HepG2 (cell line): ENCODE results near the gene PODXL2. TPM values are rescaled to one million over a fixed set of nuclear protein-coding genes. Genes with fewer than 3 reads are reported as not detected.
A peak's percentile ranks its signal among the peaks of the same experiment; 100 is the strongest.

Experiments
- ATAC-seq: fragments of 200-7000 bp; cut with Tn5 transposase; 3 replicates; pipeline ENCODE4 v1.9.1; 2020; ENCODE audit warnings: mild to moderate bottlenecking, moderate library complexity
- BruUV-seq: library from RNA; stranded (reverse); fragments of 400-500 nt; replicated peaks from 2 replicates; lab custom pipeline; 2021; lab: Mats Ljungman, UMichigan
- CTCF ChIA-PET: fragments of 300-600 bp; formaldehyde crosslinking; extraction: SDS; loops from one replicate; lab custom pipeline; 2021; ENCODE audit warnings: low total read pairs, inconsistent platforms, low intra/inter-chr PET ratio; lab: Yijun Ruan, JAX
- POLR2A ChIA-PET: fragments of 350-600 bp; sonication (Branson Sonifier 250); formaldehyde crosslinking; loops from one replicate; lab custom pipeline; 2020; ENCODE audit warnings: antibody characterized with exemption, inconsistent platforms; lab: Yijun Ruan, JAX
- DNase-seq: peaks from one replicate; pipeline ENCODE4 v3.0.0-alpha.2; 2015; ENCODE audit warnings: low spot score
- FAIRE-seq: peaks from 3 replicates; lab custom pipeline; 2011; peaks lifted over from hg19 to GRCh38; lab: Jason Lieb, UNC
- H2AFZ ChIP-seq: one replicate; pipeline ENCODE4 v1.6.1; 2011; ENCODE audit warnings: low read length, inconsistent platforms
- H3K27ac ChIP-seq: fragments of 300-600 bp; 3 replicates; pipeline ENCODE4 v1.8.0; 2011; ENCODE audit warnings: mixed run types, mild to moderate bottlenecking, mixed read lengths, low read length, inconsistent platforms; ENCODE audit not compliant: insufficient read depth; ENCODE audit errors: extremely low read length
- H3K27me3 ChIP-seq, 2 experiments: fragments of 200-600 bp in 1 of 2; 2 replicates in 1 of 2; 3 replicates in 1 of 2; pipeline versions ENCODE4 v1.6.0 to v1.8.0; 2011; ENCODE audit warnings: low read length in 2 of 2, mild to moderate bottlenecking in 2 of 2, moderate library complexity in 2 of 2, inconsistent platforms in 1 of 2; ENCODE audit not compliant: insufficient read depth in 2 of 2, control insufficient read depth in 1 of 2
- H3K36me3 ChIP-seq, 2 experiments: fragments of 200-600 bp in 1 of 2; replicated peaks in 1 of 2; 2 replicates in 1 of 2; 3 replicates in 1 of 2; pipeline versions ENCODE4 v1.5.1 to v1.8.0; 2011; ENCODE audit warnings: low read length in 2 of 2, inconsistent platforms in 1 of 2; ENCODE audit not compliant: insufficient read depth in 2 of 2, control insufficient read depth in 1 of 2
- H3K4me1 ChIP-seq: 2 replicates; pipeline ENCODE4 v1.5.1; 2012; ENCODE audit warnings: low read length, inconsistent platforms; ENCODE audit not compliant: insufficient read depth
- H3K4me2 ChIP-seq: 2 replicates; pipeline ENCODE4 v1.6.0; 2011; ENCODE audit warnings: low read depth, low read length, inconsistent platforms
- H3K4me3 ChIP-seq, 3 experiments: fragments of 200-600 bp in 1 of 3; sonication (generic), shearing (Covaris generic) in 1 of 3; replicated peaks in 1 of 3; 2 replicates each; pipeline ENCODE4 v1.5.1; 2011 to 2016; ENCODE audit warnings: low read length in 3 of 3, inconsistent platforms in 2 of 3, low read depth in 2 of 3, mild to moderate bottlenecking in 2 of 3, control low read depth in 1 of 3, mixed read lengths in 1 of 3; ENCODE audit not compliant: insufficient read depth in 1 of 3
- H3K79me2 ChIP-seq: one replicate; pipeline ENCODE4 v1.6.1; 2011; ENCODE audit warnings: low read length, inconsistent platforms; ENCODE audit not compliant: insufficient read depth
- H3K9ac ChIP-seq: 2 replicates; pipeline ENCODE4 v1.6.0; 2011; ENCODE audit warnings: mild to moderate bottlenecking, low read depth, low read length, inconsistent platforms; ENCODE audit not compliant: insufficient read depth
- H3K9me3 ChIP-seq: 2 replicates; pipeline ENCODE4 v1.5.1; 2012; ENCODE audit warnings: mild to moderate bottlenecking, low read length
- H4K20me1 ChIP-seq: 2 replicates; pipeline ENCODE4 v1.6.0; 2011; ENCODE audit warnings: inconsistent platforms, mild to moderate bottlenecking, low read length, moderate library complexity; ENCODE audit not compliant: insufficient read depth
- CBX2 ChIP-seq, 2 experiments: fragments of 200-600 bp in 1 of 2; sonication (generic); formaldehyde crosslinking in 1 of 2; IDR thresholded peaks; 2 replicates each; pipeline versions ENCODE4 v1.7.0 to v1.8.1; 2018 to 2022; ENCODE audit warnings: low read depth in 2 of 2, low read length in 1 of 2, mild to moderate bottlenecking in 1 of 2, missing genetic modification reagents in 1 of 2
- FOXO4 ChIP-seq: sonication (generic); formaldehyde crosslinking; conservative IDR thresholded peaks from 2 replicates; pipeline ENCODE4 v1.8.1; 2023; ENCODE audit warnings: missing genetic modification reagents
- FUBP1 ChIP-seq: sonication (generic); formaldehyde crosslinking; IDR thresholded peaks from 2 replicates; pipeline ENCODE4 v1.5.1; 2020; ENCODE audit warnings: missing genetic modification reagents, mild to moderate bottlenecking, borderline replicate concordance
- MBD4 ChIP-seq: IDR thresholded peaks from 2 replicates; pipeline ENCODE4 v1.6.1; 2012; ENCODE audit warnings: low read length, inconsistent platforms, borderline replicate concordance
- PRMT3 ChIP-seq: sonication (generic); formaldehyde crosslinking; IDR thresholded peaks from 2 replicates; pipeline ENCODE4 v1.8.1; 2022; ENCODE audit warnings: low read depth, mild to moderate bottlenecking, moderate library complexity, missing genetic modification reagents, borderline replicate concordance
- ZNF274 ChIP-seq: sonication (generic); formaldehyde crosslinking; IDR thresholded peaks from 2 replicates; pipeline ENCODE4 v1.5.1; 2020; ENCODE audit warnings: mild to moderate bottlenecking, missing genetic modification reagents
- ZNF276 ChIP-seq: sonication (generic); formaldehyde crosslinking; IDR thresholded peaks from 2 replicates; pipeline ENCODE4 v1.4.0; 2020; ENCODE audit warnings: mild to moderate bottlenecking, low read depth, missing genetic modification reagents
- ZNF552 ChIP-seq: sonication (generic); formaldehyde crosslinking; IDR thresholded peaks from 2 replicates; pipeline ENCODE4 v1.9.0; 2022; ENCODE audit warnings: missing genetic modification reagents, mild to moderate bottlenecking, borderline replicate concordance
- ZNF768 ChIP-seq: sonication (generic); formaldehyde crosslinking; IDR thresholded peaks from 2 replicates; pipeline ENCODE4 v1.4.0; 2020; ENCODE audit warnings: missing genetic modification reagents
- ZSCAN25 ChIP-seq: sonication (generic); formaldehyde crosslinking; IDR thresholded peaks from 2 replicates; pipeline ENCODE4 v1.8.0; 2022; ENCODE audit warnings: mild to moderate bottlenecking, missing genetic modification reagents
- ZUFSP ChIP-seq: sonication (generic); formaldehyde crosslinking; IDR thresholded peaks from 2 replicates; pipeline ENCODE4 v1.9.0; 2021; ENCODE audit warnings: missing genetic modification reagents, mild to moderate bottlenecking, borderline replicate concordance
- WGBS: methylation state at CpG from one replicate; pipeline ENCODE4 v1.1.6; 2017; ENCODE audit warnings: low lambda C conversion rate; 5-methylcytosine and 5-hydroxymethylcytosine counted together
- in situ Hi-C: cut with HindIII; loops from 2 replicates; pipeline ENCODE4 v1.10.0; 2017; ENCODE audit warnings: low pct_unique_long_range_greater_than_20kb; ENCODE audit not compliant: extremely low pct_ligation_motif_present
- intact Hi-C: fragments of 100-400 bp; cut with micrococcal nuclease; formaldehyde crosslinking; loops from one replicate; pipeline ENCODE4 v1.10.0; 2022; ENCODE audit not compliant: unreplicated experiment
- polyA plus RNA-seq, 8 experiments: library from polyadenylated mRNA; depleted of rRNA in 3 of 8; stranded (reverse) in 7 of 8; unstranded in 1 of 8; fragments of >200 nt; fragmentation: Illumina TruSeq in 4 of 8; extraction: Trizol in 4 of 8; gene quantifications; 2 replicates each; pipeline versions ENCODE4 v1.2.1 to v1.2.3, GENCODE V29; 2011 to 2016; ENCODE audit warnings: low read depth in 4 of 8, missing spikeins in 1 of 8, mixed read lengths in 1 of 8; ENCODE audit not compliant: insufficient read depth in 1 of 8
- total RNA-seq, 5 experiments: library from RNA; depleted of rRNA; stranded (reverse); fragments of >200 nt; fragmentation: Illumina TruSeq; extraction: Trizol; gene quantifications; 2 replicates each; pipeline ENCODE4 v1.2.3, GENCODE V29; 2016; ENCODE audit warnings: low read depth in 1 of 5

Gene PODXL2
- total and polyA plus RNA-seq, 2 of the 13 experiments (the other 11 are each of a cell fraction or from before 2014, with no cell fraction given): 20.4 to 25.1 TPM

- TF ChIP-seq FUBP1 (CRISPR knock-in tag) (no peak), MBD4 (no peak), ZNF276 (CRISPR knock-in tag) (no peak), ZSCAN25 (CRISPR knock-in tag) (no peak)
- TF ChIP-seq, all 625 proteins: peak for 5
Observed at GRCh38 chr3:127588806-127589577, 40.0 kb upstream of the PODXL2 start (continued).

DNA sequence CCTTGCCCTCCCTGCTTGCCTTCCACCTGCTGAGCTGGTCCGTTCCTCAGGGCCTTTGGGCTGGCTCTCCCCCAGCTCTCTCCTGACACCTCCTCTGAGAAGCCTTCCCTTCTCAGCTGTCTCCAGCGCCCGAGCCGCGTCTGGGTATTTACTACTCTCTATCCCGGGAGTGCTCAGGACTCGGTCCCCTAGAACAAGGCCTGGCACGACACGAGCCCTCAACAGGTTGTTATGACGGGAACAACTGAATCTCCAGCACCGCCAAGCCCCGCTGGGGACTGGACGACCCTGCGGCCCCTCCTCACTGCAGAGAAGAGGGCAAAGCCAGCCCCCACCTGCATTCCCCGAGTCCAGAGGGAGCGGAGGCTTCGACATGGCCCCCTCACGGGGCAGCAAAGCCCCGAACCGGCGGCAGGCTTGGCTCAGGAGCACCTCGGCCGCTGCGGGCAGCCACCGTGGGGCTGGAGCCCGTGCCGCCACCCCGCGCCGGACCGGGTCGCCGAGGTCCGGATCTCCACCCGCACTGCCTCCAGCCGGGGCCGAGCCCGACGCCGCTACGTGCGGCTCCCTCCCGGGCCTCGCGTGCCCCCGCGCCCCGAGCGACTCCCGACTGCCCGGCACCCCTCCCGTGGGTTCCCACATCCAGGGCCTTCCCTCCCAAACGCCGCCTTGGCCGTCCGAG lies 39.2 kb upstream of the PODXL2 start:
- BruUV-seq: no TSS peak
- H3K9me3 ChIP-seq: no peaks in the 10 kb centered on the region
- ATAC-seq: peak; percentile 12
- intact Hi-C loops: loop anchor here (1.0 to 10.0 kb wide), 2 partner anchors 14 to 105 kb away; no protein-coding TSS in a partner anchor
- FAIRE-seq: no peak
- peak overlapping the region; percentile 91 for H3K9ac ChIP-seq
- peak overlapping the region; percentile 93 to 97 (median 94) for H3K4me3 ChIP-seq
- H3K4me2 ChIP-seq: peak overlapping the region; percentile 91
- no peaks in the 10 kb centered on the region; a peak in 1 of 5 replicates for H3K27me3 ChIP-seq
- H4K20me1 ChIP-seq: peaks cover 18% of the 10 kb centered on the region; the same call in 1 of the 2 replicates
- in situ Hi-C loops: no loop called here
- WGBS: 0% methylated on average over 7 of the region's 56 CpGs
- H3K4me1 ChIP-seq: peaks cover 35% of the 10 kb centered on the region
- H3K79me2 ChIP-seq: peaks cover 24% of the 10 kb centered on the region
- peak overlapping the region; percentile 85 for H3K27ac ChIP-seq
- DNase-seq: no peak
- POLR2A ChIA-PET: interaction anchor here (1.4 kb wide), 1 partner anchor 8 kb away, joined by 15 read pairs; the partner anchor contains the start of gene MCM2
- no peak overlapping the region for H2AFZ ChIP-seq
- H3K36me3 ChIP-seq: 0 out of 5 replicates have a peak, but pooled peaks cover 0 to 6% of the 10 kb centered on the region in 2 experiments
- CTCF ChIA-PET: no interaction called here
- TF ChIP-seq ZNF274 (no peak), ZNF768 (CRISPR knock-in tag) (no peak), PRMT3 (CRISPR knock-in tag) (no peak), ZNF552 (CRISPR knock-in tag) (no peak), FOXO4 (CRISPR knock-in tag) (0 out of 2 replicates have a peak, but pooled peaks have one; percentile 38), CBX2 (IDR thresholded peaks at IDR 0.05; ENCODE audit: low read depth, low read length) (no peak), CBX2 (CRISPR knock-in tag; IDR thresholded peaks at IDR 0.05; ENCODE audit: low read depth) (no peak), ZUFSP (CRISPR knock-in tag) (no peak)
